HG02938 (cell line): ENCODE measurements around the gene LYPD8.

ENCODE experiments used
- ATAC-seq: cut with Tn5 transposase; IDR thresholded peaks from one replicate; pipeline ENCODE4 v1.9.1; 2021; ENCODE audit warnings: mild to moderate bottlenecking, moderate library complexity; ENCODE audit not compliant: unreplicated experiment

The LYPD8 gene

DNA sequence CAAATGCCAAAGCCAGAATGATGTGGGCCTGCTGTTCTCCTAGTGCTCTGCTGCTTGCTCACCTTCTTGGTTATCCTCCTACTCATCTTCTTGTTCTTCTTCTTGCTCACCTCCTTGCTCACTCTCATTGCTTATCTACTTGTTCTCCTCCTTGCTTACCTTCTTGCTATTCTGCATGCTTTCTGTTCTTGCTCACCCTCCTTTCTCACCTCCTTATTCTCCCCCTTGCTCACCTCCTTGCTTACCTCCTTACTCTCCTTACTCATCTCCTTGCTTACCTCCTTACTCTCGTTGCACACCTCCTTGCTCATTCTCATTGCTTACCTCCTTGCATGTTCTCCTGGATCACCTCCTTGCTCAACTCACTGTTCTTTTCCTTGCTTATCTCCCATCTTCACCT lies 52.8 kb downstream of the LYPD8 start, which contains the start of gene OR14I1:
OR14I1 (minus strand) TSS at position 53 of the 400 bp plus-strand sequence.
- ATAC-seq = no peak

DNA sequence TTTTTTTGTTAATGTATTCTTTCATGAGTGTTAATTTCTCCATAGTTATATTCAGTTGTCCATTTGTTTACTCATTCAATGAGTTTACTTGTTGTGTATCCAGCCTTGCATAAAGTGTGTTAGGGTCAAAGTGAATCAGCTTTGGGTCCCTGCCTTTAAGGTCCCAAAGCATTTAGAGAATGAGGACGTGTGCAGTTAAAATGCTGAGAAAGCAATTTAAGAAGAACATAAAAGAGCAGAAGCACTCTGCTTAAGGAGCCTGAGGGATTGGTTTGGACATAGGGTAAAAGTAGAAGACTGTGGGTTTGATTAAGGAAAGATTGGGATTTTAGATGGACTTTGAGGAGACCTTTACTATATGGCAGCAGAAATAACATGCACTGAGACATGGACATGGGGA lies 56.5 kb downstream of the LYPD8 start:
- no peak for ATAC-seq

DNA sequence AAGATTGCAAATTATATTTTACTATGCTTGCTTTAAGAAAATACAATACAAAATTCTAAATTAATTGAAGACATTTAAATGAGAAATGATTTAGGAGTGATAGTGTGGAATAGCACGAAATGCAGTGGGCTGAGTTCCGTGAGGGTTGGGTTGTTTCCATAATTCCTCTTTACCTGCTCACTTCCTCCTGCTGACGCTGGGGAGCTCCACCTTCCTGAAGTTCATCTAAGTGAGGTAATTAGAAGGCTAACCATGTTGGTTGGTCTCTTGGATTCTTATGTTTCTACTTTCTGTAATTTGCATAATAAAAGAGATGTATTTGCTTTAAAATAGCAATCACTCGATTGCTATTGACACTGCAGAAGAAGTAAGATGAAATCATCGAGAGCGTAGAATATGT lies 57.7 kb downstream of the LYPD8 start:
- no peak for ATAC-seq

DNA sequence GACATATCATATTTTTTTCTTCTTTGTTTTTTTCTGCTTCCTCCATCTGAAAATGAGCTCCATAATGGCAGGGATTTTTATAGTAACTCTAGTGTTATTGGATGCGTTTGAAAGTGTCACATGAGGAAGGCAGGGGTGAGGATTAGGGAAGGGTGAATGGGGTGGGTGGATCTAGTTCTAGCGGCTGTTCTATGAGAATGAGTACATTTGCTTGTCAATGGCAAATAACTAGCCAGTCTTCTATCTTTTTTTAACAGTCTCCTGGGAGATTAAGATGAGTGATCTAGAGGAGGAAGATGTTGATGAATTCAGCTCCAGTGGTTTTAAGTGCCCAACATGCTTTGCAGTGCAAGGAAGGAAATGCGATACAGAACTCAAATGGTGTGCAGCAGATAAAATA lies 58.8 kb downstream of the LYPD8 start:
- no peak for ATAC-seq

DNA sequence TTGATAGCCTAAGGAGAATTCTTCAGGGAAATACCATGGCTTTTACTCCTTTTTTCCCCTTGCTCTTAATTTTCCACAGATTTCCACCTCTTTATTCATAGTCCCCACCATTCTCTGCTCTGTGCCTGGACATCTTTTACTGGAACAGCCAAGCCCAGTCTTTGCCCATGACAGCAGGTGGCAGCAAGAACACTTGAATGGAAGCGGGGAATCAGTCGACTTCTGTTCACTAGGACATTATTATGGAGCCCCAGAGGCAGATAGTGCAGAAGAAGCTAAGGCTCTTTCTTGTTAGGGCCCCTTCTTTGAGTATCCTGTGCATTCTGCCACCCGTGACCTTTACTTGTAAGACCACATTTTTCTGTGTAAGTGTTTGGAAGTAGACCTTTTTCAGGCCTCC lies 59.3 kb downstream of the LYPD8 start:
- no peak for ATAC-seq

DNA sequence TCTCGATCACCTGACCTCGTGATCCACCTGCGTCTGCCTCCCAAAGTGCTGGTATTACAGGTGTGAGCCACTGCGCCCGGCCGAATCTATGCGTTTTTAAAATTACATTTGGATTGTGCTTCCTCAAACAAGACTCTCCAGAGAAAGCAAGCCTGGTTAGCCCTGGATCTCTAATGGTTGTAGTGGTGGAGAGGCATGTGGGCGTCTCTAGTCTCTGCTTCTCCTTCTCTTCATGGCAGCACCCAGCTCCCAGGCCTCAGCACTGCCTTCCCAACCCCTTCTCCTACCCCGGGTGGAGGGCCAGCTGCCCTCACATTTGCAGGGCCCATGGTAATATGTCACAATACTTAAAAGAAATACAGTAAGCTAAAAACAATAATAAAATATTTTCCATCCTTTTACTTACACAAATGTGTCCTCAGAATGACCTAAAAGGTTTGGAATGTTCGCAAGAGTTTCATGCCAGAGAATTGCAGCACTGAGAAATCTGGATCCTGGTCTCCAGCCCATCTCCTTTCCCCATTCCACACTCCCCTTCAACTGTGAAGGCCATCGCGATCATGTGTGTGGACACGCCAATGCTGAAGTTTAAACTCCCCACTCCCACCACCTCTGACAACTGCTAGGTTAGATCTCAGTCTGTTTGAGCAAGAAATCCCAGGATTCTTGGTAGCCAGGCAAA lies 60.0 kb downstream of the LYPD8 start:
- no peak for ATAC-seq

DNA sequence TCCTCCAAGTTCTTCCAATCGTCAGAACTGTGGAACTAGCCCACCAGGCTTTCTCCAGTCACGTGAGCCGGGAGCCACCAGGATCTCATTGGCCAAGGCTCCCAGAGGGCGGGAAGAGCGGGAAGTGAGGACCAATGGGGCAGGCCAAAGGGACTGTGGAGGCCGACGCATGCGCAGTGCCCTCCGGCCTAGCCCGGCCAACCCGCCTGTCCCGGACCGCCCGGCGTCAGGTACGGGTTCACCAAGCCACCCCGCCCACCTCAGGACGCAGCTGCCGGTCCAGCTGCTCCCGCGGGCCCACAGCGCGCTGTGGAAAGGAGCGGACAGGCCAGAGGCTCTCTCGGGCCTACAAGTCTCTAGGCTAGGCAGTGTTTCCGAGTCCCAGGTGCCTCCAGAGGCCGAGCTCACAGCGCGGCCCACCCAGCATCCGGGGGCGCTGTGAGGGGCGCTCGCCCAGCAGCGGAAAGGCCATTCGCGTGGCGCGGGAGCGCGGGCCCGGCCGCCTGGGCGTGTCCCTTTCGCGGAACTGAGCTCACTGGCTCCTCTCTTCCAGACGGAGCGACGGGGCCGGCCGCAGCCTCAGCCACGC lies 63.9 kb downstream of the LYPD8 start:
- ATAC-seq = no peak
